NCI-H345 (cell line): ENCODE results near the gene ZNF341.

Source experiments
- DNase-seq: peaks from one replicate; lab custom pipeline; 2025; lab: John Stamatoyannopoulos, UW

ZNF341 gene

DNA sequence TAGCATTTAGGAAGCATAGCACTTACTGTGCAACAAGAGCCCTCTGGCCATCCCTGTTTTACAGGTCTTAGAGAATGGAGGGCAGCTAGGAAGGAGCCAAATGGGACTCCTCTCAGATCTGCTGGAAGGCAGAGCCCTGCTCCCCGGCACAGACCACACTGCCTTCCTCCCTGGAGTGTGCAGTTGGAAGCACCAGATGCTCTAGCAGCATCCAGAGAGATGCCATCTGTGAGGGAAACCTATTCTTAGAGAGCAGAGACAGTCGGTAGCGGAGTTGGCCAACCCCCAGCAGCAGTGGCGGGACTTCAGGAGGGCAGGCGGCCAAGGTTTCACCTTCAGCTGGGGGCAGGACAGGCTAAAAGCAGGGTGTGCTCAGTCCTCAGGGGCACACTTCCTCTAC is 28.9 kb upstream of the ZNF341 start:
- DNase-seq = no peak

DNA sequence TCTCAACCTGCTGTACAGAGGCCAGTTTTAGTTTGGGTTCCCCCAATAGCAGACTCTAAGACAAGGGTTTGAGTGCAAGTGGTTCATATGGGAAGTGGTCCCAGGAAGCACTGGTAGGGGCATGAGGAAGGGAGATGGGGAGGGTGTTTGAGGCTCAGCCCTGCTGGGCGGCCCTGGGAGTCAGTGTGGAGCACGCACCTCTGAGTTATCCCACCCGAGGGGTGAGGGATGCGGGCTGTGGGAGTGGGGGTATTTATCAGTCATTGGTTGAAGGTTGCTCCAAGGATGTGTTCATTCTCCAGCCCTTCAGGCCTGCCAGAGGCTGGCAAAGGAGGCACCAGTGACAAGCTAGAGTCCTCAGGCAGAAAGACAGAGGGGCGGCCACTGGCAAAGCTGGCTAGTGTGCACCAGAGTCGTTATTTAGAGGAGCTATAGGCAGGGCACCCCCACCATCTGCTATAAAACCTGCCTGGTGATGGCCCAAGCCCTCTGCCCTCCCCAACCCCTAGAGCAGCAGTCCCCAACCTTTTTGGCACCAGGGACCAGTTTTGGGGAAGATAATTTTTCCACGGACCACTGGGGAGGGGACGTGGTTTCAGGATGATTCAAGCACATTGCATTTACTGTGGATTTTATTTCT is 28.2 kb upstream of the ZNF341 start:
- DNase-seq = no peak

DNA sequence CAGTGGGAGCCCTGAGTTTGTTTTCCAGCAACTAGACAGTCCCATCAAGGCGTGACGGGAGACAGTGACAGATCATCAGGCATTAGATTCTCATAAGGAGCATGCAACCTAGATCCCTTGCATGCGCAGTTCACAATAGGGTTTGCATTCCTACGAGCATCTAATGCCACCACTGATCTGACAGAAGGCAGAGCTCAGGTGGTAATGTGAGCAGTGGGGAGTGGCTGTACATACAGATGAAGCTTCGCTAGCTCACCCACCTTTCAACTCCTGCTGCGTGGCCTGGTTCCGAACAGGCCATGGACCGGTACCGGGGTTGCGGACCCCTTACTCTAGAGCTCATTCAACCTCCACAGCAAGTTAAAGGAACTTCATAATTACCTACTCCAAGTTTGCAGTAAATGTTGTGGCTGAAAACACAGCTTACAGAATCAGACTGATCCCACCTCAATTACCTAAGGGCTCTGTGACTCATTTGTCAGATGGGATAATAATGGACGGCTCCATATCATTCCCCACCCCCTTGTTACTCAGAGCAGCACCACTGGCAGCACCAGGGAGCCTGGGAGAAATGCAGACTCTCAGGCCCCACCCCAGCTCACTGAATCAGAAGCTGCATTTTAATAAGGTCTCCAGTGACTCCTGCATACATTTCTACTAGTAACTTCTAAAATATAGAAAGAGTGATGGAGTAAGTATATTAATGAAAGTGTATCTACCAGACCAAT is 27.4 kb upstream of the ZNF341 start:
- no peak for DNase-seq

DNA sequence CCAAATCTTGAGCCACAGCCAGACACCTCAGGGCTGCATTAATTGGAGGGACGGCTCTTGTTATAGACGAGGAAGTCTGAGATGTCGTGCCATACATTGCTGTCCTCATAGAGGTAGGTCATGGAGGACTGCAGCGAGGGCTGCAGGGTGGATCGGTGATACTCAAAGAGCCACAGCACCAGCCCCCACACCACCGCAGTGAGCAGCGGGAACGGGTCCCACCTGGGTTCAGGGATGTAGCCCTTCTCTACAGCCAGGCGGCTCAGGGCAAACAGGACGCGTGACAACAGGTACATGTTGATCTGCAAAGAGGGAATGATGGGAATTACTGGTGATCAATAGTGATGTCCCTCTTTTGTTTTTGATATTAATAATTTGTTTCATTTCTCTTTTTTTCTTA is 24.1 kb upstream of the ZNF341 start:
- DNase-seq = no peak

GRCh38 chr20:33709398-33709797 is 22.4 kb upstream of the ZNF341 start:
- no peak for DNase-seq

DNA sequence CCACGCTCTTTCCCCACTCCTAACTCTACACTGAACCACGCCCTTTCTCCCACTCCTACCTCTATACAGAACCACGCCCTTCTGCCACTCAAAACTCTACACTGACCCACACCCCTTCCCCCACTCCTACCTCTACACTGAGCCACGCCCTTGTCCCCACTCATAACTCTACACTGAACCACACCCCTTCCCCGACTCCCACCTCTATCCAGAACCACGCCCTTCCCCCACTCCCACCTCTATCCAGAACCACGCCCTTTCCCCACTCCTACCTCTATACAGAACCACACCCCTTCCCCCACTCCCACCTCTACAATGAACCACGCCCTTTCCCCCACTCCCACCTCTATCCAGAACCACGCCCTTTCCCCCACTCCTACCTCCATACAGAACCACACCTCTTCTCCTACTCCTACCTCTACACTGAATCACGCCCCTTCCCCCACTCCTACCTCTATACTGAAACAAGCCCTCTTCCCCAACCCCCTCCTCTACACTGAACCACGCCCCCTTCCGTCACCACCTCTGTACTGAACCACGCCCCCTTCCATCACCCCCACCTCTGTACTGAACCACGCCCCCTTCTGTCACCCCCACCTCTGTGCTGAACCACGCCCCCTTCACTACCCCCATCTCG is 21.8 kb upstream of the ZNF341 start:
- no peak for DNase-seq

DNA sequence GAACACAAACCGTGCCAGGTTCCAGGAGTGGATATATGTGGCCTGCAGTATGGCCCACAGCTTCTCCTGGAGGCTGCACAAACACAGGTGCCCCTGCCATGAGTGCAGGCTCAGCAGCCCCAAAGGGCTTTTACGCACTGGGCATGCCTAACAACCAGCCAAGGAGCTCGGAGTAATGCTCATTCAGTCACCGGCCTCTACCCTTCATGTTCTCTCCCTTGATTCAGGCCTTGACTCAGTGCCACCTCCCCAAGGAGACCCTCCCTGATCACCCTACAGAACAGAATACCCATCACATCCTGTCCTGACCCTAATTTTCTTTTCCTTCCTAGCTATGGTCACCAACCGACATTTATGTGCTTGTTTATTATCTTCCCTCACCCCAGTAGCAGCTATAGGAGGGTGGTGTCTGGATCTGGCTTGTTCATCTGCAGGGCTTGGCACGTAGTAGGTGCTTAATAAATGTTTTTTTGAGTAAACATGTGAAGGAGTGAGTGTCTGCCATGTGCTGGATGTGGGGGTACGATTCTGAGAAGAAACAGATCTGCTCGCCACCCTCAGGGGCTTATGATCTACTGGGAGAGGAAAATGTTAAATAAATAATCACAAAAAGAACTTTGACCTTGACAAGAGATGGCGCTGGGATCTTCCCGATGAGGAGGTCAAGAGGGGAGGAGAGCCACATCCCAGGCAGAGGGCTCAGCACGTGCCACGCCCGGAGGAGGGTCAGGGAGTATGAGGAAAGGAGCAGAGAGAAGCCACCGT is 20.9 kb upstream of the ZNF341 start:
- no peak for DNase-seq

DNA sequence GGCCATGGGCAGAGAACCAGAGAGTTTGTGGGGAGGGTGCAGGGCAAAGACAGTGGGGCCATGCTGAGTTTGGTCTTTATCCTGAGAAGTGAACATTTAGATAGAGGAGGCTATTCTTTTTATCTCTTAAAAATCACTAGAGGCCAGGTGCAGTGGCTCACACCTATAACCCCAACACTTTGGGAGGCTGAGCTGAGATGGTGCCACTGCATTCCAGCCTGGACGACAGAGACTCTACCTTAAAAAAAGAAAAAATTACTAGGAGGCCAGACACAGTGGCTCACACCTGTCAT is 20.4 kb upstream of the ZNF341 start:
- no peak for DNase-seq

DNA sequence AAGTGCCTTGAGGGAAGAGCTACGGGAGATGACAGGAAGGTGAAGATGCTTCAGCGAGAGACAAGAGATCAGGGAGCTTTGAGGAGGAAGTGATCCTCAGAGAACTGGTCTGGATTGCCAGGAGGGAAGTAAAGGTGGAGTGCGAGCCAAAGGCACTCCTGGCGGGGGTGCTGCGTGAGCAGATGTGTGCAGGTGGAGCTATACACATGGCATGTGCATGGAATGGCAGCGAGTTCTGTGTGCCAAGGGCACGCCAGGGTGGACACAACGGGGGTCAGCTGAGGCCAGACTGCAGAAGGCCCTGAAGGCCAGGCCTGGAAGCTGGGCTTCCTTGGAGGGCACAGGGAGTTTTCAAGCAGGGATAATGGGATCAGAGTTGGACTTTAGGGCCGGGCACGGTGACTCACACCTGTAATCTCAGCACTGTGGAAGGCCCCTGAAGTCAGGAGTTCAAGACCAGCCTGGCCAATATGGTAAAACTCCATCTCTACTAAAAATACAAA is 17.9 kb upstream of the ZNF341 start:
- no peak for DNase-seq

DNA sequence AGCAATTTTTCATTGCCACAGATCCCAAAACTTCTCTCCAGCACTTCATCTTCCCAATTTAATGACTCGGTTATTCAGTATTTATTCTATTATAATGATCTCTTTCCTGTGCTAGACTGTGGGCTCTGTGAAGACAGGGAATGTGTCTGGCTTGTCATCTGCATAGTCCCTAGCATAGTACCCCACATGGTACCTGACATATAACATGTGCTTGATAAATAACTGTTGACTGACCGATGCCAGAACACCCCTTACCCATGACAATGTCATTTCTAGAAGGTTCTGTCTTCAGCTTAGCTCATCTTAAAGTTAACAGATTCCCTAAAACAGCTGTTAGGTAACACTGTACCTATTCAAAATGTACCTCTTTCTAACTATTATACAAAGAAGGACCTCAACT is 15.3 kb upstream of the ZNF341 start:
- no peak for DNase-seq

DNA sequence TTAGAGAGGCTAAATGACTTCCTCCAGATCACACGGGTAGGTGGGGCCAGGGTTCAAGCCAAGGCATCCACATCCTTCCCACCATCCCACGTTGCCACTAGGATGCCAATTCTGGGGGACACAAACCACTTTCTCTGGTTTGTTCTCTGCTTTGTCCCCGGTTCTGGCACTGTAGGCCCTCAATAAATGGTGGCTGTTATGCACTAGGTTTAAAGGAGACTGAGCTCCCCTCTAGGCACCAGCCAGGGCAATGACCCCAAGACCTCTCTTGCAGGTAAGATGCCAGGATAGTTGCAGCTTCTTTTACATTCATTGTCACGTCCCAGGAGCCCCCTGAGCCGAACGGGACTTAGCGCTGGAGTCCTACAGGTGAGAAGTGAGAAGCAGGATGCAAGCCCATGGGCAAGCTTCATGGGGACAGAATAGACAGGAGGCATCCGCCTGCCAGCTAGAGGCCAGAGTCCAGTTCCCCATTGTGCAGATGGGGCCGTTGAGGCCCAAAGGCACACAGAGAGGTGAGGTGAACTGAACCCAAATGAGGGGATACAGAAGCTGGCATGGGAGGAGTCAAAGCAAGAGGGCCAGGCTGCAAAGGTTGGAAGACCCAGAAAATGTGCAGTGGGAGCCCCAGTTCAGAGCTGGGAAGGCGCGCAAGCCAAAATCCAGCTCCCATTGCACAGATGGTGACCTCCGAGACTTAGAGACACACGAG is 12.4 kb upstream of the ZNF341 start:
- no peak for DNase-seq

DNA sequence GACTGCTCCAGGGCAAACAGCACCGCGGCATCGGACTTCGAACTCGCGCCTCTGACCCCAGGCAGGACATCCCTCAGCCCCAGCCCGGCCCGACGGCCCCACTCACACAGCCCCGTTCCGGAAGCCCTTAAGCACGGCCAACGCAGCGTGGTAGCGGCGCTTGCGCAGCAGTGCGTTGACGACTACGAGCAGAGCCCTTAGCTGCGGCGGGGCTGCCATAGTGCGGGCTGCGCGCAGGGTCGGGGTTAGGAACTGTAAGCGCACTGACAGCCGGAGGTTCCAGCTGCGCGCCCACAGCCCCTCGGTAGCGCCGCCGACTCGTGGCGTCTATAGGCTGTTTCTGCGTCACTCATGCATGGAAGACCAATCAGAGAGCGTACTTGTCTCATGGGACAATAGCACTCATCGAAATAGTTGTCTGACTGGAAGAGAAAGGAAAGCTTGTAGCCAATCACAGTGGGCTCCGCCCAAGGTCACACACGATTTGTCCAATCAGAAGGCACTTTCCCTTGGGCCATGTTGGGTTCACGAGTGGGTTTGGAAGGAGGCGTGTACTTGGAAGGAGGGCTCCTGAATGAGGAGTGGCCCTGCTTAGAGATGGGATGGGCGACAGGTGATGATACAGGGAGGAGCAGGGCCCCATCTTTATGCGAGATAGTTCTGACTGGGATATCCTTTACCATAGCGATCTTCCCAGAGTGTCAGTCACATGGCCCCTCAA is 11.6 kb upstream of the ZNF341 start, which contains the start of gene PXMP4:
TSS of gene PXMP4 (minus strand) at position 322 of the 721 bp plus-strand sequence. CDS start at position 219, 103 bp downstream.
- peak; percentile 100 for DNase-seq

- DNase-seq = no peak
These were observed 10.2 kb upstream of the ZNF341 start for GRCh38 chr20:33721391-33722140.

DNA sequence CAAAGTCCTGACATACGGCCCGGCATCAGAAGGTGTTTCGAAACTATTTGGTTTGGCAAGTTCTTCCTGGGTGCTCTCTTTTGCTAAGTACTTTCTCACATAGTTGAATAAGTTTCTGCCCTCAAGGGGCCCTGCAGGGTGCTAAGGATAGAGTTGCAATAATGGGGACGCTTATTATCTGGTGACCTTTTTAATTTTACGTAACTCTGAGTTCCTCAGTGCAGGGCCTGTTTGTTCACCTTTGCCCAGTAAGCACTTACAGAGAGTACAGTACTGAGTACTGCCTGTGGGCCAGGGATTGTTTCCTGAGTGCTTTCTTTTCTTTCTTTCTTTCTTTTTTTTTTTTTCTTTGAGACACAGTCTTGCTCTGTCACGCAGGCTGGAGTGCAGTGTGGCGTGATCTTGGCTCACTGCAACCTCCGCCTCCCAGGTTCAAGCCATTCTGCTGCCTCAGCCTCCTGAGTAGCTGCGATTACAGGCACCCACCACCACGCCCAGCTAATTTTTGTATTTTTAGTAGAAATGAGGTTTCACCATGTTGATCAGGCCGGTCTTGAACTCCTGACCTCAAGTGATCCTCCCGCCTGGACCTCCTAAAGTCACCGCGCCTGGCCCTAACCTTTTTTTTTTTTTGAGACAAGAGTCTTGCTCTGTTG is 7.2 kb upstream of the ZNF341 start:
- no peak for DNase-seq

GRCh38 chr20:33725607-33726264 is 6.1 kb upstream of the ZNF341 start:
- no peak for DNase-seq

DNA sequence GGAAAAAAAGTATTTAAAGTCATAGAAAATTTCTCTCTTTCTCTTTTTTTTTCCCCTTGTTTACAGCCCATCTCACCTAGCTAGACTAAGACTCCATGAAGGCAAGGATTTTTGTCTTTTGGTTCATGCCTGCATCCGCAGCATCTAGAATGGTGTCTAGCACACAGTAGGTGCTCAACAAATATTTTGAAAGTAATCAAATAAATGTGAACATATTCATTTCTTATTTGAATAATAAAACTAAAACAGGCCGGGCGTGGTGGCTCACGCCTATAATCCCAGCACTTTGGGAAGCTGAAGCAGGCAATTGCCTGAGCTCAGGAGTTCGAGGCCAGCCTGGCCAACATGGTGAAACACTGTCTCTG is 4.7 kb upstream of the ZNF341 start:
- DNase-seq = no peak

- no peak for DNase-seq
These were observed 4.0 kb upstream of the ZNF341 start for GRCh38 chr20:33727806-33728205.

GRCh38 chr20:33728463-33728862 is 3.3 kb upstream of the ZNF341 start:
- DNase-seq = no peak

- no peak for DNase-seq
These were observed 2.7 kb upstream of the ZNF341 start for GRCh38 chr20:33729101-33729500.
